Suprapubic skin (tissue), 3 donors: ENCODE data around the gene GAS2L3.

ENCODE experiments used
- CTCF ChIP-seq, 2 donors: fragments of 200-600 bp in 1 of 2; fragments of 450-650 bp in 1 of 2; sonication (generic) in 1 of 2; IDR thresholded peaks; one replicate each; pipeline ENCODE4 v1.5.1; 2016 to 2019; ENCODE audit warnings: antibody characterized with exemption in 2 of 2, mild to moderate bottlenecking in 1 of 2, moderate library complexity in 1 of 2
- POLR2A ChIP-seq, 2 donors: fragments of 450-650 bp; IDR thresholded peaks; one replicate each; pipeline ENCODE4 v1.6.1; 2017; ENCODE audit warnings: antibody characterized with exemption in 2 of 2, mild to moderate bottlenecking in 2 of 2, moderate library complexity in 2 of 2

DNA sequence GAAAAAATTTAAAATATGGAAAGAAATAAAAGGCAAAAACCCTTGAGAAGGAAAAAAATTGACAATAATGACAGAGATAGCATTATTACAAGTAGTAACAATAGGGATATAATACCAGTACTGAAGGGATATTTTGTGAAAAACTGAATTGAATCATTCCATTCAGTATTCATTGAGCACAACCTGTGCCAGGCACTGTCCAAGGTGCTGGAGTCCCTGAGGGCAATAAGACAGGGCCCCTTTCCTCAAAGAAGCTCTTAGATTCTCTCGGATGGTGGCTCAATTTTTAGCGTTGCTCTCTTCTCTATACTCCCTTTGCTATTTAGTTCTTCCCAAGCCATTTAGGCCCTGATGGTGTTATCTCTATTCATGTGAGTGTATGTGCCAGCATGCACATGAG lies 34.3 kb upstream of the GAS2L3 start:
- no peak for TF ChIP-seq CTCF (IDR thresholded peaks at IDR 0.05)
- no peak for TF ChIP-seq POLR2A (IDR thresholded peaks at IDR 0.05)
